ENCODE data around the gene UQCC3. TPM values are rescaled to one million over a fixed set of nuclear protein-coding genes. Genes with fewer than 3 reads are reported as not detected.

UQCC3 gene
- total RNA-seq, 4 donors from 2014 or later, result 4.2 to 10.9 (median 8.7) TPM

DNA sequence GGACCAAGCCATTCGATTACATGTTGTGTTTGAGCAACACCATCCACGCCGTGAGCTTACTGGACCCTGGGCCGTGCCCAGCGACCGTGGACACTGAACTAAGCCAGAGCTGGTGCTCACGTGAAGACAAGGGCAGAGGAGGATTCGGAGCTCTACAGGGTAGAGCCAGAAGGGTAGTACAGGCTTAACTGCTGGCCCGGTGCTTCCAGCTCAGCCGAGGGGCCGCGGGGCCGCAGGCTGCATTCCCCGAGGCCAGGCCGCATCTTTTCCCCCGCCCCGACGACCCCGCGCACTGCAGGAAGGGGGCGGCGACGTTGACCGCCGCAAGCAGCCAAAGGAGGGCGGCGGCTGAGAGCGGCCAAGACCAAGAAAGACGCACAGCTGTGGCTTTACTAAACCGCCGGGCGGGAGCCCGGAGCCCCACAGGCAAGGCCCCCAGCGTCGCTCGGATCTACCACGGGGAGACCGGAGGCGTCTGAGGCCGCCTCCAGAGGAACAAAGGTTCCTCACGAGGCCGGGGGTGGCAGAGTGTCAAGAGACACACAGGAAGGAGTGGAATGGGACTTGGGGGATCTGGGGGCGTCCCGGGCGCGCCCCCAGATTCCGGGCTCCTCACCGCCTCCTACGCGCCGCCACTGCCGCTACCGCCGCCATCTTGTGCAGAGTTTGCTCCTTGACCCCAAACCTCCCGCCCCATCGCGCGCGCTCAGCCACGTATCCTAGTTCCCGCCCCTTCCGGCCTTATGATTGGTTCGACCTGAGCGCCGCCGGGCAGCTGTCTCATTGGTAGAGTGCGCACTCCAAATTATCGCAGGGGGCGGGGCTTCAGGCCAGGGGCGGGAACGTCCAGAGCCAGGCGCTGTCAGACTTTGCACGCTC is 25.3 kb upstream of the UQCC3 start, which contains the start of gene GANAB:
TSS of gene GANAB (minus strand) at position 668 of the 879 bp plus-strand sequence. CDS start at position 654, 14 bp downstream.
- TF ChIP-seq, protein P1, sequence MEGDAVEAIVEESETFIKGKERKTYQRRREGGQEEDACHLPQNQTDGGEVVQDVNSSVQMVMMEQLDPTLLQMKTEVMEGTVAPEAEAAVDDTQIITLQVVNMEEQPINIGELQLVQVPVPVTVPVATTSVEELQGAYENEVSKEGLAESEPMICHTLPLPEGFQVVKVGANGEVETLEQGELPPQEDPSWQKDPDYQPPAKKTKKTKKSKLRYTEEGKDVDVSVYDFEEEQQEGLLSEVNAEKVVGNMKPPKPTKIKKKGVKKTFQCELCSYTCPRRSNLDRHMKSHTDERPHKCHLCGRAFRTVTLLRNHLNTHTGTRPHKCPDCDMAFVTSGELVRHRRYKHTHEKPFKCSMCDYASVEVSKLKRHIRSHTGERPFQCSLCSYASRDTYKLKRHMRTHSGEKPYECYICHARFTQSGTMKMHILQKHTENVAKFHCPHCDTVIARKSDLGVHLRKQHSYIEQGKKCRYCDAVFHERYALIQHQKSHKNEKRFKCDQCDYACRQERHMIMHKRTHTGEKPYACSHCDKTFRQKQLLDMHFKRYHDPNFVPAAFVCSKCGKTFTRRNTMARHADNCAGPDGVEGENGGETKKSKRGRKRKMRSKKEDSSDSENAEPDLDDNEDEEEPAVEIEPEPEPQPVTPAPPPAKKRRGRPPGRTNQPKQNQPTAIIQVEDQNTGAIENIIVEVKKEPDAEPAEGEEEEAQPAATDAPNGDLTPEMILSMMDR (IDR thresholded peaks at IDR 0.05; ENCODE audit: low read depth), result no peak

DNA sequence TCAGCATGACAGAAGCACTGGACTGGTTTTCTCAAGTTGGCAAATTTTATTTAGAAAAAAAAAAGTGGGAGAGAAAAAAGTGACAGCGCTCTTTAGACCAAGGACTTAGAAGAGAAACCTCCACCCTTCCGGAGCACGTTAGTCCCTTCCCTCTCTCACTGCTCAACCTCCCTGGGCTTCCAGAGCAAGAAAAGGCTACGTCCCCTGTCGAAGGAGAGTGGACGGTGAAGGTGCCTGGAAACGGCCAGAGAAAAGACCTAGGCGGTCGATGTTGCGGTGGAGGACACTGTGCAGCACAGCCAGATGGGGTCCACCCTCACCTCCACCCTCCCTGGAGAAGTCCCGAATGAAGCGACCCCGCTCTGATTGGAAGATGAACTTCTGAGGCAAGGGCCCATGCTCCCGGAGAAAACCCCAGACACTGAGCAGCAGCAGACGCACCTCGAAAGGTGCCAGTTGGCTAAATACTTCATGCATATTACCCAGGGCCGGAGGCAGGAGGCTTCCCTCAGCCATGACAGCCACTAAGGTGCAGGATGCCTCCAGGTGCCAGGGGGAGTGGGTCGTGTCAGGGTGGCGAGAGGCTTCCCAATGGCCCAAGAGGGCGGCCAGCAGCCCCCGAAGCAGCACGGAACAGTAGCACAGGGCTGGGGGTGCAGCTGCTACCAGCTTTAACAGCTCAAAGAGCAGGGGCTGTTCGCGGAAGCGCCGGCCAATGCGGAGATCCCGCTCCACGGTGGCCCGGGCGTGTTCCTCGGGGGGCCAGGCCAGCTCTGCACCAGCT is 24.5 kb upstream of the UQCC3 start:
- TF ChIP-seq, protein P1 (IDR thresholded peaks at IDR 0.05; ENCODE audit: low read depth), result no peak

DNA sequence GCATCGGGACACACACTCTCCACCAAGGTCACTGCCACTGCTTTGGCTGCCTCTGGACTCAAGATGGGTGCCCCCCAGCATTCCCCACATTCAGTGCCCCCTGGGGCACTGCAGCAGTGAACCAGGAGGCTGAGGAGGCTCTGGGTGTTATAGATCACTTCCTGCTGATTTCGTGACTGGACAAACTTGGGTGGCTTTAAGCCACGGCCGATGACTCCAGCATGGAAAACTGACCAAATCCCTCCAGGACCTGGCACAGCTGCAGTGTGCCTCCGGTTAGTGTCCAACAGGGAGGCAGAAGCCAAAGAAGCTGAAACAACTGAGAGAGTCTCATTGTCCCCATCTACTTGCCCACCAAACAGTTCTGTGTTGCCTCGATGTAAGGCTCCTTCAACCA is 23.9 kb upstream of the UQCC3 start:
- TF ChIP-seq, protein P1 (IDR thresholded peaks at IDR 0.05; ENCODE audit: low read depth), result no peak

DNA sequence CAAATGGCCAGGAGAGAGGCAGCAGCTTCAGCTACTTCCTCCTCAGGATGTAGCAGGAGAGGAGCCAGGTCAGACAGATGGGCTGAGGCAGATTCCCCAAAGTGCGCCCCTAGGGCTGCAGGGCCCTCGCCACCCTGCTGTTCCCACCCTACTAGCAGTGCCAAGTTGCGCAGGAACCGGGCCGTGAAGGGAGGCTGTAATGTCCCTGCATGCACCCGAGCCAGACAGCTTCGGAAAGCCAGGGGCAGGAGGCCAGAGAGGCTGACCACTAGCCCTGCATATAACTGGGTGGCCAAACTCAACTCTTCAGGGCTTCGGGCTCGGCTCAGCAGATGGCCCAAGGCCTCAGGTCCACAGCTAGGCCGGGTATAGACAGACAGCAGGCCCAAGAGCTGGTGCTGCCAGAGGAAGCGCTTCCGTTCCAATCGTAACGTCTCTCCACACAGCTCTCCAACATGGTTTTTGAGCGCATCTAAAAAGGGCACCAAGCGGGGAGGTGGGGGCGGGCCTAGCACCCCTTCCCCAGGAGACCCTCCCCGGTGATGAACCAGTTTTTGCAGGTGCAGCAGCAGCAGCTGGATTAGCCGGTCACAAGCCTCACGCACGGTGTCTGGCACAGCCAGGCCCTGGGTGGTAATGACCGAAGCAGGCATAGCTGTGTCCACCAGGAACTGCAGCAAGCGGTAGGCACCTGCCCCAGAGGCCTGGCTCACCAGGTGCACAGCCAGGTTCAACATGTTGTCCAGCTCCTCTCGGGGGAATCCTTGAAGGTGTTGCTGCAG is 23.1 kb upstream of the UQCC3 start:
- TF ChIP-seq, protein P1 (IDR thresholded peaks at IDR 0.05; ENCODE audit: low read depth), result no peak

DNA sequence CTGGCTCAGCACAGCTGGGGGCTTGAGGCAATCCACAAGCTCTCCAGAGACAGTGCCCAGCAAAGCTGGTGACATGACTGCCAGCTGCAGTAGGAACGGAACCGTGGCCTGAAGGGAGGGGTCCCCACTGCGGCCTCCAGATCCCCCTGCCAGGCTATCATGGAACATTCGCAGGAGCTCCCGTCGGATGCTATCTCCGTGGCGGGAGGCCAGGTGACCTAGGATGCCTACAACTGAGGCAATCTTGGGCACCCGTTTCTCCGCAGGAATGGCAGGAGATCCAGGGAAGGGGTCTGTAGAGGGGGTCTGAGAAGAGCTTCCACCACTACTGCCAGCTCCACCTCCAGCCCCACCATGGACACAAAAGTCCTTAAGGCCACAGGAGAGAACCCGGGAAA is 22.5 kb upstream of the UQCC3 start:
- TF ChIP-seq, protein P1 (IDR thresholded peaks at IDR 0.05; ENCODE audit: low read depth), result no peak

DNA sequence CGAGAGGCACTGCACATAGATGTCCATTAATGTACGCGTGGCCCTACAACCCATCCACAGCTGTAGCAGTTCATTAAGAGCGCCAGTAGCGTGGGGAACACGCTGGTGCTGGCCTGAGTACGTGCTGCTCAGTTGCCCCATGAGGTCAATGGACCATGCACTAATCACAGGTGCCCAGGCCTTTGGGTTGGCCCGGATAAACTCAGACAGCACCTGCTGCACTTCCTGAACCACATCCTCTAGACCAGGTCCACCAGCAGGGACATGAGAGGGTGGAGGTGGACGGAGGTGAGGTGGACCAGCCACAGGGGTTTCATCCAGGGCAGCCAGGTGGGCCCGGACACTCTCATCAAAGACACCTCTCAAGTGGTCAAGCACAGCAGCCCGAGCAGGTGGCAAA is 22.0 kb upstream of the UQCC3 start:
- TF ChIP-seq, protein P1 (IDR thresholded peaks at IDR 0.05; ENCODE audit: low read depth), result no peak

Data from subcutaneous adipose tissue (tissue), 4 donors.